Kidney epithelial cell (primary cell): ENCODE results near the gene NFKBIL1. TPM values are rescaled to one million over a fixed set of nuclear protein-coding genes. Genes with fewer than 3 reads are reported as not detected.

Experiments
- DNase-seq: peaks from one replicate; pipeline ENCODE4 v3.0.0-alpha.2; 2010; ENCODE audit warnings: low read depth
- H3K27me3 ChIP-seq: 2 replicates; pipeline ENCODE4 v1.6.0; 2011; ENCODE audit warnings: low read length; ENCODE audit not compliant: control insufficient read depth, insufficient read depth
- H3K36me3 ChIP-seq: 2 replicates; pipeline ENCODE4 v1.5.1; 2011; ENCODE audit warnings: low read length; ENCODE audit not compliant: control insufficient read depth, insufficient read depth
- H3K4me3 ChIP-seq: 2 replicates; pipeline ENCODE4 v1.5.1; 2011; ENCODE audit warnings: low read depth, mild to moderate bottlenecking, control low read depth, low read length
- CTCF ChIP-seq: IDR thresholded peaks from 2 replicates; pipeline ENCODE4 v1.5.1; 2011; ENCODE audit warnings: mild to moderate bottlenecking, moderate library complexity, low read length, control low read depth, inconsistent platforms; ENCODE audit not compliant: insufficient read depth, poor library complexity, severe bottlenecking
- total RNA-seq: library from RNA; depleted of rRNA; stranded (reverse); fragments of >200 nt; gene quantifications from 2 replicates; pipeline ENCODE4 v1.2.3, GENCODE V29; 2015

The NFKBIL1 gene
- total RNA-seq, 1 donor from 2014 or later: 44.0 TPM

GRCh38 chr6:31582230-31582643, 34.8 kb downstream of the NFKBIL1 start, which contains the start of gene LTB:
Gene LTB (minus strand): TSS chr6:31582424. CDS start chr6:31582417, 7 bp downstream.
- H3K27me3 ChIP-seq: no peaks in the 10 kb centered on the region
- H3K36me3 ChIP-seq: no peaks in the 10 kb centered on the region
- peak within 1 kb of the TSS; percentile 85 for H3K4me3 ChIP-seq
- no peak for TF ChIP-seq CTCF
- no peak for DNase-seq

GRCh38 chr6:31585491-31585890, 38.1 kb downstream of the NFKBIL1 start:
- Histone ChIP-seq H3K4me3 (no peak overlapping the region), H3K36me3 (no peaks in the 10 kb centered on the region), H3K27me3 (no peaks in the 10 kb centered on the region)
- TF ChIP-seq CTCF: peak; percentile 25
- DNase-seq: no peak

- no peak for DNase-seq
- H3K4me3 ChIP-seq: no peak within 1 kb of the TSS
- H3K36me3 ChIP-seq: no peaks in the 10 kb centered on the region
- no peaks in the 10 kb centered on the region for H3K27me3 ChIP-seq
- TF ChIP-seq CTCF: no peak
Measured at GRCh38 chr6:31586008-31586407, 38.6 kb downstream of the NFKBIL1 start, which contains the start of gene LST1. Gene LST1 (plus strand): TSS chr6:31586277. CDS start chr6:31587300, 1,023 bp downstream.

GRCh38 chr6:31586599-31587281, 39.3 kb downstream of the NFKBIL1 start:
- no peak for DNase-seq
- TF ChIP-seq CTCF: no peak
- no peak overlapping the region for H3K4me3 ChIP-seq

GRCh38 chr6:31587791-31588777, 40.7 kb downstream of the NFKBIL1 start:
- no peak for DNase-seq
- Histone ChIP-seq H3K36me3 (no peaks in the 10 kb centered on the region), H3K27me3 (no peaks in the 10 kb centered on the region), H3K4me3 (no peak overlapping the region)
- no peak for TF ChIP-seq CTCF

More at GRCh38 chr6:31586599-31587281, 39.3 kb downstream of the NFKBIL1 start:
- H3K27me3 ChIP-seq: no peaks in the 10 kb centered on the region
- no peaks in the 10 kb centered on the region for H3K36me3 ChIP-seq
